Memory B cell (primary cell): ENCODE data around the gene MEF2A.

ENCODE experiments used
- ATAC-seq: fragments of 150-1000 bp; cut with Tn5 transposase; 2 replicates; pipeline ENCODE4 v1.10.0; 2021; ENCODE audit warnings: low read depth, mild to moderate bottlenecking, moderate library complexity
- DNase-seq, 2 donors: peaks; one replicate each; pipeline ENCODE4 v3.0.0; 2022; ENCODE audit warnings: low spot score in 2 of 2
- H3K27ac Mint-ChIP-seq: one replicate; pipeline ENCODE4 v1.8.0; 2022; ENCODE audit warnings: mild to moderate bottlenecking, moderate library complexity, mixed read lengths
- H3K27me3 Mint-ChIP-seq: one replicate; pipeline ENCODE4 v1.8.0; 2022; ENCODE audit warnings: mixed read lengths
- H3K36me3 Mint-ChIP-seq: one replicate; pipeline ENCODE4 v1.8.0; 2022; ENCODE audit warnings: mild to moderate bottlenecking, mixed read lengths
- H3K4me1 Mint-ChIP-seq: one replicate; pipeline ENCODE4 v1.8.0; 2022; ENCODE audit warnings: mixed read lengths
- H3K4me3 Mint-ChIP-seq: one replicate; pipeline ENCODE4 v1.8.0; 2022; ENCODE audit warnings: mild to moderate bottlenecking, moderate library complexity, mixed read lengths
- H3K9me3 Mint-ChIP-seq: one replicate; pipeline ENCODE4 v1.8.0; 2022; ENCODE audit warnings: mixed read lengths

The MEF2A gene

GRCh38 chr15:99604865-99605264 lies 39.1 kb downstream of the MEF2A start:
- peak overlapping the region; percentile 77 for H3K27ac Mint-ChIP-seq
- peaks cover 35% of the 10 kb centered on the region for H3K36me3 Mint-ChIP-seq
- peak overlapping the region; percentile 12 for H3K4me3 Mint-ChIP-seq
- peaks cover 62% of the 10 kb centered on the region for H3K4me1 Mint-ChIP-seq
- DNase-seq (no peak), ATAC-seq (peak; percentile 26)
- H3K9me3 Mint-ChIP-seq, result peaks cover 1% of the 10 kb centered on the region
- H3K27me3 Mint-ChIP-seq, result no peaks in the 10 kb centered on the region

DNA sequence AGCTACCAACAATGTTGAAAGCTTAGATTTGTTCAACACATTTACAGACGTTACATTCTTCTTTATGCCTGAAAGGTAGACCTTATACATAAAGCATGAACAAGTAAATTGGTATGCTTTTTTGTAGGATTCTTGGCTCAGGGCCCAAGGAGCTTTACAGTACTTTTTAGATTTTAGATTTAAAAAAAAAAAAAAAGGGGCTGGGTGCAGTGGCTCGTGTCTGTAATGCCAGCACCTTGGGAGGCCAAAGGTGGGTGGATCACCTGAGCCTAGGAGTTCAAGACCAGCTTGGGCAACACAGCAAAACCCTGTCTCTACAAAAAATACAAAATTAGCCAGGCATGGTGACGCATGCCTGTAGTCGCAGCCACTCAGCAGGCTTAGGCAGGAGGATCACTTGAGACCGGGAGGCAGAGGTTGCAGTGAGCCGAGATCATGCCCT lies 39.7 kb downstream of the MEF2A start:
- Mint-ChIP-seq H3K27me3 (no peaks in the 10 kb centered on the region), H3K36me3 (peaks cover 29% of the 10 kb centered on the region), H3K4me1 (peaks cover 57% of the 10 kb centered on the region), H3K9me3 (no peaks in the 10 kb centered on the region), H3K4me3 (peak overlapping the region; percentile 54), H3K27ac (peak overlapping the region; percentile 77)
- ATAC-seq, result peak; percentile 50
- DNase-seq, result no peak

GRCh38 chr15:99605990-99606389 lies 40.2 kb downstream of the MEF2A start:
- ATAC-seq, result no peak

GRCh38 chr15:99606646-99607045 lies 40.9 kb downstream of the MEF2A start:
- Mint-ChIP-seq H3K4me3 (no peak overlapping the region), H3K36me3 (peaks cover 24% of the 10 kb centered on the region), H3K9me3 (no peaks in the 10 kb centered on the region), H3K27me3 (no peaks in the 10 kb centered on the region), H3K27ac (peak overlapping the region; percentile 77), H3K4me1 (peaks cover 61% of the 10 kb centered on the region)
- ATAC-seq, result peak; percentile 44
- DNase-seq, result no peak

More at GRCh38 chr15:99605990-99606389, 40.2 kb downstream of the MEF2A start:
- no peaks in the 10 kb centered on the region for H3K9me3 Mint-ChIP-seq
- no peaks in the 10 kb centered on the region for H3K27me3 Mint-ChIP-seq
- H3K27ac Mint-ChIP-seq, result peak overlapping the region; percentile 77
- DNase-seq, result no peak
- H3K4me3 Mint-ChIP-seq, result peak overlapping the region; percentile 54
- H3K4me1 Mint-ChIP-seq, result peaks cover 58% of the 10 kb centered on the region
- peaks cover 26% of the 10 kb centered on the region for H3K36me3 Mint-ChIP-seq

GRCh38 chr15:99613481-99613880 lies 47.7 kb downstream of the MEF2A start:
- H3K36me3 Mint-ChIP-seq, result no peaks in the 10 kb centered on the region
- no peak overlapping the region for H3K4me3 Mint-ChIP-seq
- DNase-seq (no peak), ATAC-seq (no peak)
- H3K27ac Mint-ChIP-seq, result peak overlapping the region; percentile 80
- H3K9me3 Mint-ChIP-seq, result no peaks in the 10 kb centered on the region
- H3K27me3 Mint-ChIP-seq, result no peaks in the 10 kb centered on the region
- peaks cover 44% of the 10 kb centered on the region for H3K4me1 Mint-ChIP-seq

DNA sequence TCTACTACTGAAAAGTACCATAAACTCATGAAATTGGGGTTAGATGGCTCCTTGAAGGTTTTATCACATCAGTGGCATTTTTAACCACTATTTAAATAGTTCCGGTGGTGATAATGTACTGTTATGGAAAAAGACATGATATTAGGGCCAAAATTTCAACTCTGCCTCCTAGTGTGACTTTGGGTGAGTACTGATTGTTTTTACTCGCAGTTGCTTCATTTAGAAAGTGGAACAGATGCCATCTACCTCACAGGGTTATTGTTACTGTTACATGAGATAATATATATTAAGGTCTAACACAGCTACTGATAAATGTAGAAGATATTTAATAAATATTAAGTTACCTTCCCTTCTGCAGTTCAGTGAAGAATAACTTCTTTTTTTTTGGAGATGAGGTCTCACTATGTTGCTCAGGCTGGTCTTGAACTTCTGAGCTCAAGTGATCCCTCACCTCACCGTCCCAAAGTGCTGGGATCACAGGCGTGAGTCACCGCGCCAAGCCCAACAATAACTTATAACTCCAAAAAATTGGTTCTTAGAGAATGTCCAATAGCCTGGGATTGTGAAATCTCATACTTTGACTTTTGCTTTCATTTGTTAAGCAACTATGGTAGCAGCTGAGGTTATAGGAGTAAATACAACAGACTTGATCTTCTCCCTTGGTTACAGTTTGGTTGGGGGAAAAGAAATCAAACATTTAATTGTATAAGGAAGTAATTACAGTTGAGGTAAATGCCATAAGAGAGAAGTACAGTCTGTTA lies 48.3 kb downstream of the MEF2A start:
- ATAC-seq, result peak; percentile 57
- Mint-ChIP-seq H3K9me3 (no peaks in the 10 kb centered on the region), H3K27ac (peak overlapping the region; percentile 80)

GRCh38 chr15:99614749-99615288 lies 49.0 kb downstream of the MEF2A start:
- no peaks in the 10 kb centered on the region for H3K27me3 Mint-ChIP-seq
- DNase-seq (no peak), ATAC-seq (peak; percentile 69)
- H3K9me3 Mint-ChIP-seq, result no peaks in the 10 kb centered on the region
- peaks cover 51% of the 10 kb centered on the region for H3K4me1 Mint-ChIP-seq
- H3K4me3 Mint-ChIP-seq, result peak overlapping the region; percentile 25
- no peaks in the 10 kb centered on the region for H3K36me3 Mint-ChIP-seq
- H3K27ac Mint-ChIP-seq, result peak overlapping the region; percentile 80

More for the DNA sequence above, 48.3 kb downstream of the MEF2A start:
- no peaks in the 10 kb centered on the region for H3K27me3 Mint-ChIP-seq
- H3K4me1 Mint-ChIP-seq, result peaks cover 45% of the 10 kb centered on the region
- no peak for DNase-seq
- H3K36me3 Mint-ChIP-seq, result no peaks in the 10 kb centered on the region
- no peak overlapping the region for H3K4me3 Mint-ChIP-seq

GRCh38 chr15:99615460-99615859 lies 49.7 kb downstream of the MEF2A start:
- H3K36me3 Mint-ChIP-seq, result peaks cover 5% of the 10 kb centered on the region
- no peaks in the 10 kb centered on the region for H3K27me3 Mint-ChIP-seq
- ATAC-seq (no peak), DNase-seq (no peak)
- H3K9me3 Mint-ChIP-seq, result no peaks in the 10 kb centered on the region
- no peak overlapping the region for H3K4me3 Mint-ChIP-seq
- H3K4me1 Mint-ChIP-seq, result peaks cover 55% of the 10 kb centered on the region
- no peak overlapping the region for H3K27ac Mint-ChIP-seq

GRCh38 chr15:99616129-99616528 lies 50.3 kb downstream of the MEF2A start:
- H3K4me3 Mint-ChIP-seq, result no peak overlapping the region
- no peaks in the 10 kb centered on the region for H3K27me3 Mint-ChIP-seq
- H3K27ac Mint-ChIP-seq, result peak overlapping the region; percentile 74
- H3K4me1 Mint-ChIP-seq, result peaks cover 54% of the 10 kb centered on the region
- DNase-seq (no peak), ATAC-seq (no peak)
- H3K9me3 Mint-ChIP-seq, result no peaks in the 10 kb centered on the region
- peaks cover 6% of the 10 kb centered on the region for H3K36me3 Mint-ChIP-seq

- Mint-ChIP-seq H3K36me3 (peaks cover 6% of the 10 kb centered on the region), H3K4me1 (peaks cover 47% of the 10 kb centered on the region), H3K4me3 (no peak overlapping the region), H3K27me3 (no peaks in the 10 kb centered on the region), H3K9me3 (no peaks in the 10 kb centered on the region), H3K27ac (peak overlapping the region; percentile 74)
- ATAC-seq (no peak), DNase-seq (no peak)
These were observed 51.1 kb downstream of the MEF2A start for GRCh38 chr15:99616773-99617342.

- peaks cover 11% of the 10 kb centered on the region for H3K36me3 Mint-ChIP-seq
- H3K9me3 Mint-ChIP-seq, result no peaks in the 10 kb centered on the region
- peak overlapping the region; percentile 87 for H3K27ac Mint-ChIP-seq
- DNase-seq, result no peak
- ATAC-seq, result no peak
- no peak overlapping the region for H3K4me3 Mint-ChIP-seq
- no peaks in the 10 kb centered on the region for H3K27me3 Mint-ChIP-seq
- H3K4me1 Mint-ChIP-seq, result peaks cover 41% of the 10 kb centered on the region
These were observed 53.2 kb downstream of the MEF2A start for GRCh38 chr15:99618941-99619411.

DNA sequence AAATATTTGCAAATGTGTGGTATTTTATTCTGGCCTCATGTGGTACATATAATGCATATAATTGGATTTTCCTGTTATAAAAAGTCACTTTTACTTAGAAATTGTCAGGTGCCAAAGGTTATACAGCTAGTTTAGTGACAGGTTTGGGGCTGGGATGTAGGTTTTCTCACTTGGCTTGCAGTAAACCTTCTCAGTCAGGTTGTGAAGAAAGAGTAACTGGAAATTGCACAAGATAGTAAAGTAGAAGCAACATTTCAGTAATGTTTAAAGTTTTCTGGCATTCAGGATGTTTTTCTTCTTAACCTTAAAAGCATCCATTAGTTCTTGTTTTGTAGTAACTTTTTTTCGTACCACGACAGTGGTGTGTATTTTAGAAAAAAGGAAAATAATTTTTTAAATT lies 53.9 kb downstream of the MEF2A start:
- H3K9me3 Mint-ChIP-seq, result peaks cover under 1% of the 10 kb centered on the region
- no peaks in the 10 kb centered on the region for H3K27me3 Mint-ChIP-seq
- H3K4me3 Mint-ChIP-seq, result no peak overlapping the region
- H3K36me3 Mint-ChIP-seq, result peaks cover 15% of the 10 kb centered on the region
- H3K27ac Mint-ChIP-seq, result peak overlapping the region; percentile 87
- peaks cover 39% of the 10 kb centered on the region for H3K4me1 Mint-ChIP-seq
- ATAC-seq (no peak), DNase-seq (no peak)

DNA sequence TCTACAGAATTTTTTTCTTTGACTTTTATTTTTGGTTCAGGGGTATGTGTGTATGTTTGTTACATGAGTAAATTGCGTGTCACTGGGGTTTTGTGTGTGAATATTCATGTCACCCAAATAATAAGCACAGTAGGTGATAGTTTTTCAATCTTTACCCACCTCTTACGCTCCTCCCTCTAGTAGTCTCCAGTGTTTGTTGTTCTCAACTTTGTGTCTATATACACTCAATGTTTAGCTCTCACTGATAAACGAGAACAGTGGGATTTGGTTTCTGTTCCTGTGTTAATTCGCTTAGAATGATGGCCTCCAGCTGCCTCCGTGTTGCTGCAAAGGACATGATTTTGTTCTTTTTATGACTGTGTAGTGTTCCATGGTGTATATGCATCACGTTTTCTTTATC lies 54.4 kb downstream of the MEF2A start:
- Mint-ChIP-seq H3K27me3 (no peaks in the 10 kb centered on the region), H3K9me3 (peaks cover 2% of the 10 kb centered on the region), H3K4me3 (no peak overlapping the region), H3K27ac (peak overlapping the region; percentile 87), H3K4me1 (peaks cover 38% of the 10 kb centered on the region), H3K36me3 (peaks cover 19% of the 10 kb centered on the region)
- DNase-seq (no peak), ATAC-seq (no peak)

GRCh38 chr15:99621767-99622166 lies 56.0 kb downstream of the MEF2A start:
- Mint-ChIP-seq H3K27ac (peak overlapping the region; percentile 35), H3K4me3 (no peak overlapping the region), H3K36me3 (peaks cover 33% of the 10 kb centered on the region), H3K4me1 (peaks cover 48% of the 10 kb centered on the region), H3K9me3 (peaks cover 2% of the 10 kb centered on the region), H3K27me3 (no peaks in the 10 kb centered on the region)
- ATAC-seq (no peak), DNase-seq (no peak)
